ENCODE measurements around the gene SYDE1.
"Not testable (repeated sequence)": the region's sequence is repeated elsewhere in the genome, so short reads cannot be mapped to it uniquely, and the experiment has no call there.

Gene SYDE1

DNA sequence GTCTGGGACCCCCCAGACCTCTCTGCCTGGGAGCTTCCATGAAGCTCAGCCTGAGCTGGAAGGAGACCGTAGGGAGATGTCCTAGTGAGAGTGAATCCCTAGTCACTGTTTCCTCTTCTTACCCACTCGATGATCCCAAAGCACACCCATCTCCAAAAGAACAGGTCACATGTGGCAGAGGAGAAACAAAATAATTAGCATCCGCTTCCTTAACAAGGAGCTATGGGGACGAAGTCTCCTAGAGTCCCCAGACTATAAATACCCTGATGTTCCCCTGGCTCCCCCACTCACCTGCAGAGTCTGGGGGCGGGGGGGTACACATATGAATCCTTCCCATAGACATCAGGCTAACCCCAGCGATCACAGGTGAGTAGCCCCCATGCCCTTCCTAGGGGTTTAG, 25.3 kb upstream of the SYDE1 start, which contains the start of gene OR1I1:
Gene OR1I1 (plus strand): TSS at position 301 of the 400 bp plus-strand sequence. CDS start 4,855 bp downstream, outside the sequence.
- in situ Hi-C loops (cut with HindIII; ENCODE audit: low pct_ligation_motif_present, low sequenced_read_pairs): no loop called here

DNA sequence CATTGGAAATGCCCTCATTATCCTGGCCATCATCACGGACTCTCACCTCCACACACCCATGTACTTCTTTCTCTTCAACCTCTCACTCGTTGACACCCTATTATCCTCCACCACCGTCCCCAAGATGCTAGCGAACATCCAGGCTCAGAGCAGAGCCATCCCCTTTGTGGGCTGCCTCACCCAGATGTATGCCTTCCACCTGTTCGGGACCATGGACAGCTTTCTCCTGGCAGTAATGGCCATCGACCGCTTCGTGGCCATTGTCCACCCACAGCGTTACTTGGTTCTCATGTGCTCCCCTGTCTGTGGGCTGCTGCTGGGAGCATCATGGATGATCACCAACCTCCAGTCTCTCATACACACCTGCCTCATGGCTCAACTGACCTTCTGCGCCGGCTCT, 20.0 kb upstream of the SYDE1 start:
- no peaks in the 10 kb centered on the region for H3K36me3 ChIP-seq (replicated peaks)
- H3K4me3 ChIP-seq (ENCODE audit: low read depth, low read length): no peak overlapping the region
- TF ChIP-seq, protein P1, sequence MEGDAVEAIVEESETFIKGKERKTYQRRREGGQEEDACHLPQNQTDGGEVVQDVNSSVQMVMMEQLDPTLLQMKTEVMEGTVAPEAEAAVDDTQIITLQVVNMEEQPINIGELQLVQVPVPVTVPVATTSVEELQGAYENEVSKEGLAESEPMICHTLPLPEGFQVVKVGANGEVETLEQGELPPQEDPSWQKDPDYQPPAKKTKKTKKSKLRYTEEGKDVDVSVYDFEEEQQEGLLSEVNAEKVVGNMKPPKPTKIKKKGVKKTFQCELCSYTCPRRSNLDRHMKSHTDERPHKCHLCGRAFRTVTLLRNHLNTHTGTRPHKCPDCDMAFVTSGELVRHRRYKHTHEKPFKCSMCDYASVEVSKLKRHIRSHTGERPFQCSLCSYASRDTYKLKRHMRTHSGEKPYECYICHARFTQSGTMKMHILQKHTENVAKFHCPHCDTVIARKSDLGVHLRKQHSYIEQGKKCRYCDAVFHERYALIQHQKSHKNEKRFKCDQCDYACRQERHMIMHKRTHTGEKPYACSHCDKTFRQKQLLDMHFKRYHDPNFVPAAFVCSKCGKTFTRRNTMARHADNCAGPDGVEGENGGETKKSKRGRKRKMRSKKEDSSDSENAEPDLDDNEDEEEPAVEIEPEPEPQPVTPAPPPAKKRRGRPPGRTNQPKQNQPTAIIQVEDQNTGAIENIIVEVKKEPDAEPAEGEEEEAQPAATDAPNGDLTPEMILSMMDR (IDR thresholded peaks at IDR 0.05; ENCODE audit: low read depth, low read length, missing control alignments): no peak
- in situ Hi-C loops (cut with HindIII; ENCODE audit: low pct_ligation_motif_present, low sequenced_read_pairs): no loop called here
- H3K27ac ChIP-seq: no peak overlapping the region
- H3K27me3 ChIP-seq (replicated peaks): no peaks in the 10 kb centered on the region
- no peak for DNase-seq

More for the DNA sequence above, 25.3 kb upstream of the SYDE1 start, which contains the start of gene OR1I1:
- TF ChIP-seq, protein P1 (IDR thresholded peaks at IDR 0.05; ENCODE audit: low read depth, low read length, missing control alignments): no peak
- H3K36me3 ChIP-seq (replicated peaks): no peaks in the 10 kb centered on the region
- no peaks in the 10 kb centered on the region for H3K27me3 ChIP-seq (replicated peaks)
- no peak within 1 kb of the TSS for H3K27ac ChIP-seq
- no peak for DNase-seq
- H3K4me3 ChIP-seq (ENCODE audit: low read depth, low read length): no peak within 1 kb of the TSS

DNA sequence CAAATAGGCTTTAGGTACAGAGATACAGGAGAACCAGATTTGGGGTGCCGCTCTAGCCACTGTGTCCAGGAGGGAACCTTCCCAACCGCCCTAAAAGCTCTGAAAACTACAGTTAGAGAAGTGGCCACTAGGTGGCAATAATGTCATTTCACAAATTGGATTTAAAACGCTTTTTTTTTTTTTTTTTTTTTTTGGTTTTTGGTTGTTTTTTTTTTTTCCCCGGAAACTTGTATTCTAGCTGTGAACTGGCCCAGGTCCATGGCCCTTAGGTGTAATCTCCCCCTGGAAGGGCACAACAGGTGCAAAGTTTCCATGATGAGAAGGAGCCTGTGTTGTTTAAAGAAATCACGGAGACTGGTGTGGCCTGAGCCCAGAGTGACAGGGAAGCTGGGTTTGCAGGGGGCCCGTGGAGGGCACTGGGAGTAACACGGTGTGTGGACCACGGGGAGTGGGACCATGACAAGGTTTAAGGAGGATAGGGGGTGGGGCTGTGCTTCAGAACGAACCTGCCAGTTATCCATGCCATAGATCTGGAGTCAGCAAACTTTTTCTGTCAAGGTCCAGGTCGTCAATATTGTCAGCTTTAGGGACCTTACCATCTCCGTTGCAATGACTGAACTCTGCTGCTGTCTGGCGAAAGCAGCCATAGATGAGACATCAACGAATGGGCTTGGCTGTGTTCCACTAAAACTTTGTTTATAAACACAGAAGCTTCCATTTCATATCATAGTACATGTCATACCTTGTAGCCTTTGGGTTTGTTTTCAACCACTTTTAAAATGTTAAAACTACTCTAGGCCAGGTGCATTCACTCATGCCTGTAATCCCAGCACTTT, 15.1 kb upstream of the SYDE1 start:
- Histone ChIP-seq H3K27ac (no peak overlapping the region), H3K4me3 (ENCODE audit: low read depth, low read length) (no peak overlapping the region), H3K36me3 (replicated peaks) (no peaks in the 10 kb centered on the region), H3K27me3 (replicated peaks) (no peaks in the 10 kb centered on the region)
- DNase-seq: peak; percentile 53
- TF ChIP-seq, protein P1 (IDR thresholded peaks at IDR 0.05; ENCODE audit: low read depth, low read length, missing control alignments): peak; percentile 67
- in situ Hi-C loops (cut with HindIII; ENCODE audit: low pct_ligation_motif_present, low sequenced_read_pairs): no loop called here

DNA sequence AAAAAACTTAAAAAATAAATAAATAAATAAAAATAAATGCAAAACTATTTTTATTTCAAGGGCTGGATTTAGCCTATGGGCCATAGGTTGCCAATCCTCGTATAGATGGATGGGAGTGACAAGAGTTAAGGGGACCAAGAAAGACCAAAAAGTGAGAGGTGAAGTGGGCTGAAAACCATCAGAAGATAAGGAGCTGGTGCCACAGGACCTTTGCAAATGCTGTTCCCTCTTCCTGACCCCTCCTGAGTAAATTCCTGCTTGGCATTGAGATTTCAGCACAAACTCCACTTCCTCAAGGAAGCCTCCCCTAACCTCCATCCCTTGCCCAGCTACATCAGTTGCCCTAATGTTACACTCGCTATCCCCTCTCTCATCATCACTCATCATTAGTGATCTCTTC, 14.2 kb upstream of the SYDE1 start:
- Histone ChIP-seq H3K36me3 (replicated peaks) (no peaks in the 10 kb centered on the region), H3K27ac (no peak overlapping the region), H3K27me3 (replicated peaks) (no peaks in the 10 kb centered on the region), H3K4me3 (ENCODE audit: low read depth, low read length) (no peak overlapping the region)
- in situ Hi-C loops (cut with HindIII; ENCODE audit: low pct_ligation_motif_present, low sequenced_read_pairs): no loop called here
- no peak for DNase-seq
- TF ChIP-seq, protein P1 (IDR thresholded peaks at IDR 0.05; ENCODE audit: low read depth, low read length, missing control alignments): no peak

DNA sequence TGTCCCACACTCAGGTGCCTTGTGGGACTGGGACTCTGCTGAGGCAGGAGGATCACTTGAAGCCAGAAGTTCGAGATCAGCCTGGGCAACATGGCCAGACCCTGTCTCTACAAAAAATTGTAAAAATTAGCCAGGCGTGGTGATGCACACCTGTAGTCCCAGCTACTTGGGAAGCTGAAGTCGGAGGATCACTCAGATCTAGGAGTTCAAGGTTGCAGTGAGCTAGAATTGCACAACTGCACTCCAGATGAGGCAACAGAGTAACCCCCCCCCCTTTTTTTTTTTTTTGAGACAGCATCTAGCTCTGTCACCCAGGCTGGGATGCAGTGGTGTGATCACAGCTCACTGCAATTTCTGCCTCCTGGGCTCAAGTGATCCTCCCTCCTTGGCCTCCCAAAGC, 11.0 kb upstream of the SYDE1 start:
- no peak overlapping the region for H3K4me3 ChIP-seq (ENCODE audit: low read depth, low read length)
- H3K27ac ChIP-seq: no peak overlapping the region
- in situ Hi-C loops (cut with HindIII; ENCODE audit: low pct_ligation_motif_present, low sequenced_read_pairs): no loop called here
- H3K36me3 ChIP-seq (replicated peaks): no peaks in the 10 kb centered on the region
- TF ChIP-seq, protein P1 (IDR thresholded peaks at IDR 0.05; ENCODE audit: low read depth, low read length, missing control alignments): no peak
- DNase-seq: no peak
- no peaks in the 10 kb centered on the region for H3K27me3 ChIP-seq (replicated peaks)

DNA sequence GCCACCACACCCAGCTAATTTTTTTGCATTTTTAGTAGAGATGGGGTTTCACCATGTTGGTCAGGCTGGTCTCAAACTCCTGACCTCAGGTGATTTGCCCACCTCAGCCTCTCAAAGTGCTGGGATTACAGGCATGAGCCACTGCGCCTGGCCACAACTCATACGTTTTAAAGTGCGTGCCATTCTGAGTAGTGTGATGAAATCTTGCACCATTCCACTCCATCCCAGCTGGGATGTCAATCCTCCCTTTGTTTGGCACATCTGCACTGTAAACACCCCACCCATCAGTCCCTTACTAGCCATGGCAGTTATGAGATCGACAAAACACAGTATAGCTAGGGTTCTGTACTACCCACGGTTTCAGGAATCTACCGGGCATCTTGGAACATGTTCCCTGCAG, 9.2 kb upstream of the SYDE1 start:
- H3K4me3 ChIP-seq (ENCODE audit: low read depth, low read length); in situ Hi-C loops (cut with HindIII; ENCODE audit: low pct_ligation_motif_present, low sequenced_read_pairs); H3K27me3 ChIP-seq (replicated peaks); DNase-seq; H3K36me3 ChIP-seq (replicated peaks); H3K27ac ChIP-seq: not testable (repeated sequence)

Measured in brain microvascular endothelial cell (primary cell).